Measurements from ENCODE around the gene GNAS-AS1. TPM values are rescaled to one million over a fixed set of nuclear protein-coding genes. Genes with fewer than 3 reads are reported as not detected.

Gene GNAS-AS1
- total RNA-seq, 4 donors from 2014 or later, result 0.42 to 1.9 (median 1.1) TPM

GRCh38 chr20:58791286-58791685 lies 59.4 kb downstream of the GNAS-AS1 start:
- H3K4me3 ChIP-seq (replicated peaks in 1 of 3), result no peak overlapping the region
- WGBS, 2 donors, result 45 to 46% methylated on average over 7 of the region's 7 CpGs
- intact Hi-C loops (cut with DNase I), result no loop called here
- no peak overlapping the region for H3K27ac ChIP-seq
- no peaks in the 10 kb centered on the region for H3K9me3 ChIP-seq
- DNase-seq, result no peak
- H3K4me1 ChIP-seq, result no peaks in the 10 kb centered on the region
- H3K27me3 ChIP-seq, result no peaks in the 10 kb centered on the region
- no peaks in the 10 kb centered on the region for H3K36me3 ChIP-seq
- TF ChIP-seq CTCF (IDR thresholded peaks at IDR 0.05), result no peak
- no peak for TF ChIP-seq POLR2A (IDR thresholded peaks at IDR 0.05)

GRCh38 chr20:58790454-58790853 lies 60.2 kb downstream of the GNAS-AS1 start:
- Histone ChIP-seq H3K27ac (no peak overlapping the region), H3K36me3 (no peaks in the 10 kb centered on the region), H3K27me3 (no peaks in the 10 kb centered on the region), H3K4me3 (replicated peaks in 1 of 3) (no peak overlapping the region), H3K4me1 (no peaks in the 10 kb centered on the region), H3K9me3 (no peaks in the 10 kb centered on the region)
- intact Hi-C loops (cut with DNase I), result no loop called here
- WGBS, 2 donors, result 71% methylated on average over 10 of the region's 10 CpGs
- DNase-seq, result no peak
- TF ChIP-seq POLR2A (IDR thresholded peaks at IDR 0.05) (no peak), CTCF (IDR thresholded peaks at IDR 0.05) (no peak)

- H3K27ac ChIP-seq, result no peak overlapping the region
- no peaks in the 10 kb centered on the region for H3K36me3 ChIP-seq
- no peak for DNase-seq
- H3K9me3 ChIP-seq, result no peaks in the 10 kb centered on the region
- intact Hi-C loops (cut with DNase I), result no loop called here
- no peaks in the 10 kb centered on the region for H3K27me3 ChIP-seq
- no peaks in the 10 kb centered on the region for H3K4me1 ChIP-seq
- WGBS, 2 donors, result 78 to 80% methylated on average over 15 of the region's 15 CpGs
- no peak for TF ChIP-seq POLR2A (IDR thresholded peaks at IDR 0.05)
- TF ChIP-seq CTCF (IDR thresholded peaks at IDR 0.05), result no peak
- H3K4me3 ChIP-seq (replicated peaks in 1 of 3), result no peak overlapping the region
Measured at GRCh38 chr20:58788896-58789544, 61.7 kb downstream of the GNAS-AS1 start.

- Histone ChIP-seq H3K4me3 (replicated peaks in 1 of 3) (no peak overlapping the region), H3K36me3 (no peaks in the 10 kb centered on the region), H3K9me3 (no peaks in the 10 kb centered on the region), H3K27ac (no peak overlapping the region), H3K4me1 (no peaks in the 10 kb centered on the region), H3K27me3 (no peaks in the 10 kb centered on the region)
- no peak for DNase-seq
- intact Hi-C loops (cut with DNase I), result no loop called here
- 86 to 91% methylated on average over 25 of the region's 25 CpGs for WGBS, 2 donors
- TF ChIP-seq POLR2A (IDR thresholded peaks at IDR 0.05) (no peak), CTCF (IDR thresholded peaks at IDR 0.05) (no peak)
Measured at GRCh38 chr20:58787211-58788005, 63.3 kb downstream of the GNAS-AS1 start.

All from thyroid gland (tissue), 4 donors.